HG03159 (cell line): Measurements from ENCODE around the gene ALOX12.

Source experiments
- ATAC-seq: cut with Tn5 transposase; IDR thresholded peaks from one replicate; pipeline ENCODE4 v1.9.1; 2021; ENCODE audit warnings: mild to moderate bottlenecking, moderate library complexity; ENCODE audit not compliant: unreplicated experiment

ALOX12 gene

GRCh38 chr17:7020894-7021664 is 25.2 kb downstream of the ALOX12 start:
- no peak for ATAC-seq

DNA sequence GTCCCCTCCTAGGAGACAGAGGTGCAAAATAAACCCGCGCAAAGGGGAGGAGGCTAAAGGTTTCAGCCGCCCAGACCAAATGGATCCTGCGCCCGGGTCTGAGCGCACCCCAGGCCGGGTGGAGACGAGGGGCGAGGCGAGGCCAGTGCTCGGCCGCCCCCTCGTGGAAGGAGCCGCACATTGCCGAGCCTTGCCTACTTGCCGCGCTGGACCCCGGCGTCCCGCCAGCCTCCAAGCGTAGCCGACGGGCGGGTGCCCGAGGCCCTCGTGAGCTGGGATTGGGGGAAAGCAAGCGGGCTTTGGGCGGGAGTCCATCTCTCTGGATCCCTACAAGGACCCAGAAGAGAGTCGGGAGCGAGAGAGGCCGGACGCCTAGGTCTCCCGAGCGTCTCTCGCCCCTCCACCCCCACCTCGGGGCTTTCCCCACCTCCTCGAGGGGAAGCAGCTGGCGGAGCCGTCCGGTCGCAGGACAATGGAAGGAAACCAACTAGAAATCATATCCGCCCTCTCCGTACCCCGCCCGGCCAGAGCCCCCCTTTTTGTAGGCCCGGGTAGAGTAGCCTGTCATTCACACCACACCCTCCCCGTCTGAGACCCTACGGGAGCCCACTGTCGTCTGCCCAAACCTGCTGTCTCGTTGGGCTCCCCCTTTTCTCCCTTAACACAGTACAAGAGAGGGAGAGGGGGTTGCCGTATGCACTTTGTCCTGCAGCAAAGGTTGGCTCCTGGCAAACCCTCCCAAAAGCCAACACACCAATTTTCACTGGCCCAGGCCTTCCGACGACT is 26.3 kb downstream of the ALOX12 start:
- peak; percentile 57 for ATAC-seq

DNA sequence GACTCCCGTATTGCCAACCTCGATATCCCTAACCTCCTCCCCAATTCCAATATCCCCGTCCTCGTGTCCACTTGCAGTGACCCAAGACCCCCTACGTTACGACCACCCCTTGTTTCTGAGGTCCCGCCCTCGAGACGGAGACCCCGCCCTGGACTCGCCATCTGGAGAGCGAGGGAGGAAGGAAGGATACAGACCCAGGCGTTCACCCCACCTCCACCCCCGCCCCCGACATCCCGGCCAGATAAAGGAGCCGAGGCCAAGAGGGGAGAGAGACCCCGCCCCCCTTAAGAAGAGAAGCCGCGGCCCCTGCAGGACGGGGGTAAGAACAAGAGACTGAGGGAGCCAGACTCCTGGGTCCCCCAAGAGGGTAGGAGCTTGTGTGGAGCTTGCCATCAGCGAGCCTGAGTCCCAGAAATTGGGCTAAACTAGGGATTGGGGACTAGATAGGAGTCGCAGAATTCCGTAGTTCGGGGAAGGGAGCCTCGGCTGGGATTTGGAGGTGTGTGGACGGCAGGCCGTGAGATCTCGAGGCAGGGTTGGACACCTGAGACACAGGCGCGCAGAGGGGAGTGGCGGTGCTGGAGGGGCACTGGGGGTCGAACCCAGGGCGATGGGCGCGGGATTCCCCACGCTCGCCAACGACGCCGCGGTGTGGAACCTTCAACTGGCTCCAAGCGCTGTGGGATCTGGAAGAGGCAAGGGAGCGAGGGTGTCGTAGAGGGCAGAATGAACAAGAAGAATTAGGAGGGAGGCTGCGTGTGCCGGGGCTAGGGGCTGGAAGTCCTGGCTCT is 27.1 kb downstream of the ALOX12 start, which contains the start of gene BCL6B:
BCL6B (plus strand) TSS at position 270 of the 791 bp plus-strand sequence. CDS start 622 bp downstream, outside the sequence.
- no peak for ATAC-seq

DNA sequence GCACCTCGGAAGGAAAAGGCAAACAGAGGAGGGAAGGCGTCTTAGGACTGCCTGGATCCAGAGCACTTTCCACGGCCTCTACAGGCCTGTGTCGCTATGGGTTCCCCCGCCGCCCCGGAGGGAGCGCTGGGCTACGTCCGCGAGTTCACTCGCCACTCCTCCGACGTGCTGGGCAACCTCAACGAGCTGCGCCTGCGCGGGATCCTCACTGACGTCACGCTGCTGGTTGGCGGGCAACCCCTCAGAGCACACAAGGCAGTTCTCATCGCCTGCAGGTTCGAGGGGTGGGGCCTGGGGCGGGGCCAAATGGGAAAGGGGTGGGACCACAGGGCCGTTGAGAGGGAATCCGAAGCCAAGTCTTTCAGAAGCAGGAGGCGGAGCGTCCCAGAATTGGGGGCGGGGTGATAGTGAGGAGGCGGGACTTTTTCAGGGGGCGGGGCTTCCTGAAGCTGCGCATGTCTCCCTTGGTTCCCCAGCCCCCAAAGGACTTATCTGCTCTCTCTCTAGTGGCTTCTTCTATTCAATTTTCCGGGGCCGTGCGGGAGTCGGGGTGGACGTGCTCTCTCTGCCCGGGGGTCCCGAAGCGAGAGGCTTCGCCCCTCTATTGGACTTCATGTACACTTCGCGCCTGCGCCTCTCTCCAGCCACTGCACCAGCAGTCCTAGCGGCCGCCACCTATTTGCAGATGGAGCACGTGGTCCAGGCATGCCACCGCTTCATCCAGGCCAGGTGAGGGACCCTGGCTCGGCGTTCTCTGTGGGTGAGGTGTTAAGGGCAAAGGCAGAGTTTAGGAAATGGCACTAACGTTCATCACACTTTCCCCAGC is 27.9 kb downstream of the ALOX12 start:
- ATAC-seq = no peak

GRCh38 chr17:7024402-7024785 is 28.5 kb downstream of the ALOX12 start:
- no peak for ATAC-seq

- ATAC-seq = no peak
Observed at GRCh38 chr17:7025245-7025644, 29.4 kb downstream of the ALOX12 start.

GRCh38 chr17:7026471-7027115 is 30.7 kb downstream of the ALOX12 start:
- ATAC-seq = no peak

DNA sequence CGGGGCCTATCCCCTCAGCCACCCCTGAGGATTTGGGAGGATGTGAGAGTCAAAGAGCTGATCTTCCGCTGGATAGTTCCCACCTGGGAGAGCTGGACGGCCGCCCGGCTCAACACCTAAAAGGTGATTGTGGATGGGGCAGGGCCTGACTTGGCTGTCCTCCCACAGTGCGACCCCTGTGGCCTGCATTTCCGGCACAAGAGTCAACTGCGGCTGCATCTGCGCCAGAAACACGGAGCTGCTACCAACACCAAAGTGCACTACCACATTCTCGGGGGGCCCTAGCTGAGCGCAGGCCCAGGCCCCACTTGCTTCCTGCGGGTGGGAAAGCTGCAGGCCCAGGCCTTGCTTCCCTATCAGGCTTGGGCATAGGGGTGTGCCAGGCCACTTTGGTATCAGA is 31.5 kb downstream of the ALOX12 start:
- no peak for ATAC-seq

GRCh38 chr17:7029096-7029495 is 33.2 kb downstream of the ALOX12 start:
- ATAC-seq = no peak

GRCh38 chr17:7029659-7030058 is 33.8 kb downstream of the ALOX12 start:
- ATAC-seq = no peak

DNA sequence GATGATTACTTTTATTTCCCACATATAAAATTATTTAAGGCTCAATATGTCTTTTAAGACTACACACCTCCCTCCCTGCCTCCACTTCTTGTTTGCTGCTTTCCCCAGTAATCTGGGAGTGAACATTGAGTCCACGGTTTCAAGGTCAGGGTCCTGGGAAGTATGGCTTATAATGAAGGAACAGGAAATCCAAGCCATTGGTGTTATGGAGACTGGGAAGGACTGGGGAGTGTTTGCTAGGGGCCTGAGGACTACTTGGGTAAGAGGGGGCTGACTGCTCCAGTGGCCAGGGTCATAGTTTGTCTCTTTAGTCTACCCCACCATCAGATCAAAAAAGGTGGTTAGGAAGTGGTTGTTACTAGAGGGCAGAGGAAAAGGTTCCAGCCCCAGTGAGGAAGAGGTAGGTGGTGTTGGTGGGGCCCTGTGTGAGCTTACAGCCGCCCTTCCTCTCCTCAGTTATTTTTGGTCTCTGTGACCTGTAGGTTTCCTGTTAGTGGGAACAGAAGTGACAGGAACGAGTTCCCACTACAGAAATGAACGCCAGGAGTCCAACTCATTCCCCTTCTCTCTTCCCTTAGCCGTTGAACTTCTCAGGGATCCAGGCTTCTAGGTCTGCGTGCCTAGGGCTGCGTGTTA is 39.2 kb downstream of the ALOX12 start:
- peak; percentile 3 for ATAC-seq

- peak; percentile 94 for ATAC-seq
Observed at GRCh38 chr17:7035591-7036368, 39.9 kb downstream of the ALOX12 start, which contains the start of gene SLC16A13. SLC16A13 (plus strand) TSS chr17:7036015; CDS start chr17:7036383, 368 bp downstream.

DNA sequence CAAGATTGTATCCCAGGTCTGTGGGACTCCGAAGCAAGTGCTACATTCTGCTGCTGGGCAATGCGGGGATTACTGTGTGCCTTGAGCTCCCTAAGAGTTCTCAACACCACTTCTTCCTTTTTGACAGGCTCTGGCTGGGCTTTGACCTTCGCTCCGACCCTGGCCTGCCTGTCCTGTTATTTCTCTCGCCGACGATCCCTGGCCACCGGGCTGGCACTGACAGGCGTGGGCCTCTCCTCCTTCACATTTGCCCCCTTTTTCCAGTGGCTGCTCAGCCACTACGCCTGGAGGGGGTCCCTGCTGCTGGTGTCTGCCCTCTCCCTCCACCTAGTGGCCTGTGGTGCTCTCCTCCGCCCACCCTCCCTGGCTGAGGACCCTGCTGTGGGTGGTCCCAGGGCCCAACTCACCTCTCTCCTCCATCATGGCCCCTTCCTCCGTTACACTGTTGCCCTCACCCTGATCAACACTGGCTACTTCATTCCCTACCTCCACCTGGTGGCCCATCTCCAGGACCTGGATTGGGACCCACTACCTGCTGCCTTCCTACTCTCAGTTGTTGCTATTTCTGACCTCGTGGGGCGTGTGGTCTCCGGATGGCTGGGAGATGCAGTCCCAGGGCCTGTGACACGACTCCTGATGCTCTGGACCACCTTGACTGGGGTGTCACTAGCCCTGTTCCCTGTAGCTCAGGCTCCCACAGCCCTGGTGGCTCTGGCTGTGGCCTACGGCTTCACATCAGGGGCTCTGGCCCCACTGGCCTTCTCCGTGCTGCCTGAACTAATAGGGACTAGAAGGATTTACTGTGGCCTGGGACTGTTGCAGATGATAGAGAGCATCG is 42.4 kb downstream of the ALOX12 start:
- no peak for ATAC-seq

- ATAC-seq = no peak
Observed at GRCh38 chr17:7039832-7040231, 44.0 kb downstream of the ALOX12 start.

GRCh38 chr17:7041607-7042500 is 46.0 kb downstream of the ALOX12 start:
- no peak for ATAC-seq

DNA sequence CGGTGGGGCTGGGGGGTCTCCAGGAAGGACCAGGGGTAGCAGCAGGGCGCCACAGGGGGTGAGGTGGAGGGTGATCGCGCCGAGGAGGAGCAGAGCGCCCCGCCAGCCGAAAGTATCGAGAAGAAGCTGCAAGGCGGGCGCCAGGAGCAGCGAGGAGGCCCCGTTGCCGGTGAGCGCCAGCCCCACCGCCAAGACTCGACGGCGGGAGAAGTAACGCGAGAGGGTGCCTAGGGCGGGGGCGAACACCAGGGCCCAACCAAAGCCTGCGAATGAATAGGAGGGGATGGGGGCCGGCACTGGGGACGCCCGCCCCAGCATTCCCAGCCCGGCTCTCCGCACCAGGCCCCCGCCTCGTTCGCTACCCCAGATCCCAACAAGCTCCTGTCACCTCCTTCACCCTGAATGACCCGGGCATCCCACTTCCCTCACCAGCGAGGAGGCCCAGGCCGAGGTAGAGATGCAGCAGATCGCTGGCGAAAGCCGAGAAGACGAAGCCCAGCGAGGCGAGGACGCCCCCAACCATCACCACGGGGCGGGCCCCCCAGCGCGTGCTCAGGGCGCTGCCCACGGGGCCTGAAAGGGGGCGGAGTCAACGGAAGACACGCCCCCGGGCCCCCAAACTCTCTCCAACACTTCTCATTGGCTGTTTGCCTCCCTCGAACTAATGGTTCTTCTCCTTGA is 46.8 kb downstream of the ALOX12 start:
- no peak for ATAC-seq
